SK-N-SH (cell line): ENCODE measurements around the gene KNCN. TPM values are rescaled to one million over a fixed set of nuclear protein-coding genes. Genes with fewer than 3 reads are reported as not detected.

Experiments used
- CTCF ChIA-PET: fragments of 300-600, 350-600 bp; formaldehyde crosslinking; extraction: SDS; loops from one replicate; lab custom pipeline; 2021; lab: Yijun Ruan, JAX
- POLR2A ChIA-PET: fragments of 350-600 bp; sonication (Branson Sonifier 250); formaldehyde crosslinking; extraction: SDS; loops from one replicate; lab custom pipeline; 2020; ENCODE audit warnings: antibody characterized with exemption, inconsistent platforms; lab: Yijun Ruan, JAX
- DNase-seq: peaks from one replicate; pipeline ENCODE4 v3.0.0; 2012
- H2AFZ ChIP-seq: fragments of 200-600 bp; sonication (generic); 2 replicates; pipeline ENCODE4 v1.8.1; 2016; ENCODE audit warnings: antibody characterized with exemption, mild to moderate bottlenecking, low read depth
- H3F3A ChIP-seq: fragments of 200-600 bp; sonication (generic); replicated peaks from 2 replicates; pipeline ENCODE3; 2016; ENCODE audit warnings: antibody characterized with exemption, mild to moderate bottlenecking; ENCODE audit not compliant: insufficient read depth
- H3K27ac ChIP-seq, 2 experiments: fragments of 200-500 bp in 1 of 2; fragments of 200-600 bp in 1 of 2; sonication (Bioruptor generic) in 1 of 2; sonication (generic), shearing (Covaris generic) in 1 of 2; 2 replicates each; pipeline versions ENCODE4 v1.5.1 to v1.6.1; 2014 to 2016; ENCODE audit warnings: low read depth in 2 of 2, inconsistent platforms in 1 of 2, low read length in 1 of 2, mild to moderate bottlenecking in 1 of 2, mixed read lengths in 1 of 2
- H3K27me3 ChIP-seq: fragments of 200-600 bp; sonication (generic), shearing (Covaris generic); 2 replicates; pipeline ENCODE4 v1.6.1; 2016; ENCODE audit warnings: mixed run types; ENCODE audit not compliant: insufficient read depth
- H3K36me3 ChIP-seq, 2 experiments: fragments of 200-500 bp in 1 of 2; fragments of 200-600 bp in 1 of 2; sonication (Bioruptor generic) in 1 of 2; sonication (generic) in 1 of 2; replicated peaks in 1 of 2; 2 replicates each; pipeline versions ENCODE3 to v1.5.1; 2014 to 2016; ENCODE audit warnings: low read length in 1 of 2, mild to moderate bottlenecking in 1 of 2; ENCODE audit not compliant: insufficient read depth in 2 of 2, control insufficient read depth in 1 of 2
- H3K4me1 ChIP-seq, 2 experiments: fragments of 200-500 bp in 1 of 2; fragments of 200-600 bp in 1 of 2; sonication (Bioruptor generic) in 1 of 2; sonication (generic), shearing (Covaris generic) in 1 of 2; 2 replicates each; pipeline versions ENCODE4 v1.5.1 to v1.6.1; 2014 to 2016; ENCODE audit warnings: low read depth in 1 of 2, low read length in 1 of 2, mixed run types in 1 of 2; ENCODE audit not compliant: insufficient read depth in 2 of 2, control insufficient read depth in 1 of 2
- H3K4me2 ChIP-seq: fragments of 200-600 bp; sonication (generic), shearing (Covaris generic); 2 replicates; pipeline ENCODE4 v1.6.1; 2017; ENCODE audit warnings: mixed run types
- H3K4me3 ChIP-seq, 2 experiments: fragments of 200-500 bp in 1 of 2; fragments of 200-600 bp in 1 of 2; sonication (Bioruptor generic) in 1 of 2; sonication (generic), shearing (Covaris generic) in 1 of 2; 2 replicates each; pipeline versions ENCODE4 v1.5.1 to v1.8.1; 2014 to 2016; ENCODE audit warnings: low read depth in 2 of 2, inconsistent platforms in 1 of 2, low read length in 1 of 2, mild to moderate bottlenecking in 1 of 2, mixed read lengths in 1 of 2, moderate library complexity in 1 of 2
- H3K79me2 ChIP-seq: fragments of 200-600 bp; sonication (generic); 2 replicates; pipeline ENCODE4 v1.8.1; 2017; ENCODE audit warnings: mild to moderate bottlenecking; ENCODE audit not compliant: insufficient read depth
- H3K9ac ChIP-seq: fragments of 200-600 bp; sonication (generic); 2 replicates; pipeline ENCODE4 v1.6.1; 2017; ENCODE audit warnings: mixed run types
- H3K9me2 ChIP-seq: fragments of 200-600 bp; sonication (generic); 2 replicates; pipeline ENCODE4 v1.6.1; 2017; ENCODE audit warnings: mixed run types
- H3K9me3 ChIP-seq: fragments of 200-600 bp; sonication (generic); 2 replicates; pipeline ENCODE4 v1.6.1; 2017; ENCODE audit warnings: mixed run types, mild to moderate bottlenecking, moderate library complexity
- H4K20me1 ChIP-seq: fragments of 200-600 bp; sonication (generic); 2 replicates; pipeline ENCODE4 v1.6.1; 2017; ENCODE audit warnings: mild to moderate bottlenecking, mixed run types; ENCODE audit not compliant: insufficient read depth
- EZH2phosphoT487 ChIP-seq: fragments of 200-600 bp; sonication (generic); IDR thresholded peaks from 2 replicates; pipeline ENCODE4 v1.6.1; 2017; ENCODE audit warnings: low read depth, mixed run types, mild to moderate bottlenecking, antibody characterized with exemption, moderate library complexity, borderline replicate concordance
- FOXM1 ChIP-seq: IDR thresholded peaks from 2 replicates; pipeline ENCODE4 v1.4.0; 2012; ENCODE audit warnings: low read depth, mild to moderate bottlenecking
- GABPA ChIP-seq: IDR thresholded peaks from 2 replicates; pipeline ENCODE4 v1.4.0; 2012; ENCODE audit warnings: low read depth, mild to moderate bottlenecking
- GATA2 ChIP-seq: sonication (generic); formaldehyde crosslinking; IDR thresholded peaks from 2 replicates; pipeline ENCODE4 v1.5.0; 2020; ENCODE audit warnings: mild to moderate bottlenecking, missing genetic modification reagents
- JUND ChIP-seq: IDR thresholded peaks from 2 replicates; pipeline ENCODE4 v1.4.0; 2012
- MEF2A ChIP-seq: IDR thresholded peaks from 2 replicates; pipeline ENCODE4 v1.4.0; 2012; ENCODE audit warnings: low read depth, borderline replicate concordance
- MXI1 ChIP-seq: IDR thresholded peaks from 2 replicates; pipeline ENCODE4 v1.6.1; 2012; ENCODE audit warnings: mild to moderate bottlenecking, low read depth, low read length, improper control_type of control experiment
- POLR2AphosphoS5 ChIP-seq: IDR thresholded peaks from 2 replicates; pipeline ENCODE4 v1.6.1; 2012; ENCODE audit warnings: low read depth, low read length
- RAD21 ChIP-seq: IDR thresholded peaks from 2 replicates; pipeline ENCODE4 v1.6.1; 2012; ENCODE audit warnings: mild to moderate bottlenecking, low read length
- TEAD4 ChIP-seq: IDR thresholded peaks from 2 replicates; pipeline ENCODE4 v1.4.0; 2012; ENCODE audit warnings: mild to moderate bottlenecking, borderline replicate concordance; ENCODE audit not compliant: insufficient read depth
- WGBS: methylation state at CpG from one replicate; pipeline ENCODE4 v1.1.6; 2017; ENCODE audit warnings: low lambda C conversion rate; 5-methylcytosine and 5-hydroxymethylcytosine counted together
- polyA plus RNA-seq, 3 experiments: library from polyadenylated mRNA; depleted of rRNA; stranded (reverse); fragments of >200 nt; gene quantifications; 2 replicates each; pipeline ENCODE4 v1.2.3, GENCODE V29; 2012
- TF ChIP-seq, protein P1 (sequence below): IDR thresholded peaks from 2 replicates; pipeline ENCODE4 v1.4.0; 2012; ENCODE audit warnings: low read depth
- TF ChIP-seq, protein P2 (sequence below): IDR thresholded peaks from 2 replicates; pipeline ENCODE4 v1.6.1; 2012; ENCODE audit warnings: mild to moderate bottlenecking, low read depth, low read length, moderate library complexity
- TF ChIP-seq, protein P3 (sequence below): fragments of 150-350 bp; IDR thresholded peaks from 2 replicates; pipeline ENCODE4 v1.6.1; 2017; ENCODE audit warnings: antibody characterized with exemption, low read length, low read depth, borderline replicate concordance

KNCN gene
- polyA plus RNA-seq, 1 of the 3 experiments (the other 2 are of a cell fraction) = not detected

DNA sequence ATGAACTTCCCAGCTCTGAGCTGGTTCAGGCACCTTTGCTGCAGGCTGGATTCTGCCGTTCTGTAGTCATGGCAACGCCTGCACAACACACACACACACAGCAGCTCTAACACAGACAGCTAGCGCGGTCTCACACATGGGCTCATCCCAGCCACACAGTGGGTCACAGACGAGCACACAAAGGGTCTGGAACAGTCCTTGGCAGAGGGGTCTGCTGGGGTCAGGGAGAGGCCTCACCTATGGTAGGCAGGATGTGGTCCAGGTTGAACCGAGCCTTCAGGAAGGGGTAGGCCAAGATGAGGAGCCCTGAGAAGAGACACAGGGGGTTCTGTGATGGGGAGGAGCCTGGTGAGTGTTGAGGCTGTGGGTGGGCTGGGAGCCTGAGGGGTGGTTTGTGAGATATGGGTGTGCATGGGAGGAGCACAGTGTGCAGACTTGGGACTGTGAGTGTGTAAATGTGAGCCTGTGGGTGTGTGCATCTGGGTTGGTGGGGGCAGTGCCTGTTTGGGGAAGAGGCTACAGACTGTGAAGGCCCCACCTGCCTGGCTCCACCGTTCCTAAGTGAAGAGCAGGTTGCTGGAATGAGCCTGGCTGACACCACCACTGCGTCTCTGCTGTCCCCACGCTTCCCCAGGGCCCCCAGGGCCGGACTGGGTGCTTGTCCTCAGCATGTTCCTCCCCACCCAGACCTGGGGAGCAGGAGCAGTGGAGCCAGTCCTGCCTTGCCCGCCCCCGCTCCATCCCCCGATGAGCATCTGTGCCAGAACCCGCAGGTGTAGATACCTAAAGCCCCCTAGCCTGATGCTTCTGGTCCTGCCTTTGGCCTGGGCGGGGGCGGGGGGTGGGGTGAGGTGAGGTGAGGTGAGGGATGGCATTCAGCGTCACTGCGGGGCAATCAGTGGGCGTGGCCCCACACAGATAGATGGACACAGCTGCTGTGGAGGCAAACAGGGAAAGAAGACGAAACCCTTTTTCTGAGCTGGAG, 1.5 kb downstream of the KNCN start:
- TF ChIP-seq JUND = no peak
- TF ChIP-seq, protein P1, sequence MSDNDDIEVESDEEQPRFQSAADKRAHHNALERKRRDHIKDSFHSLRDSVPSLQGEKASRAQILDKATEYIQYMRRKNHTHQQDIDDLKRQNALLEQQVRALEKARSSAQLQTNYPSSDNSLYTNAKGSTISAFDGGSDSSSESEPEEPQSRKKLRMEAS = no peak
- 0 out of 2 replicates have a peak, but pooled peaks have one; percentile 21 for TF ChIP-seq MXI1
- TF ChIP-seq FOXM1 = no peak
- TF ChIP-seq, protein P2, sequence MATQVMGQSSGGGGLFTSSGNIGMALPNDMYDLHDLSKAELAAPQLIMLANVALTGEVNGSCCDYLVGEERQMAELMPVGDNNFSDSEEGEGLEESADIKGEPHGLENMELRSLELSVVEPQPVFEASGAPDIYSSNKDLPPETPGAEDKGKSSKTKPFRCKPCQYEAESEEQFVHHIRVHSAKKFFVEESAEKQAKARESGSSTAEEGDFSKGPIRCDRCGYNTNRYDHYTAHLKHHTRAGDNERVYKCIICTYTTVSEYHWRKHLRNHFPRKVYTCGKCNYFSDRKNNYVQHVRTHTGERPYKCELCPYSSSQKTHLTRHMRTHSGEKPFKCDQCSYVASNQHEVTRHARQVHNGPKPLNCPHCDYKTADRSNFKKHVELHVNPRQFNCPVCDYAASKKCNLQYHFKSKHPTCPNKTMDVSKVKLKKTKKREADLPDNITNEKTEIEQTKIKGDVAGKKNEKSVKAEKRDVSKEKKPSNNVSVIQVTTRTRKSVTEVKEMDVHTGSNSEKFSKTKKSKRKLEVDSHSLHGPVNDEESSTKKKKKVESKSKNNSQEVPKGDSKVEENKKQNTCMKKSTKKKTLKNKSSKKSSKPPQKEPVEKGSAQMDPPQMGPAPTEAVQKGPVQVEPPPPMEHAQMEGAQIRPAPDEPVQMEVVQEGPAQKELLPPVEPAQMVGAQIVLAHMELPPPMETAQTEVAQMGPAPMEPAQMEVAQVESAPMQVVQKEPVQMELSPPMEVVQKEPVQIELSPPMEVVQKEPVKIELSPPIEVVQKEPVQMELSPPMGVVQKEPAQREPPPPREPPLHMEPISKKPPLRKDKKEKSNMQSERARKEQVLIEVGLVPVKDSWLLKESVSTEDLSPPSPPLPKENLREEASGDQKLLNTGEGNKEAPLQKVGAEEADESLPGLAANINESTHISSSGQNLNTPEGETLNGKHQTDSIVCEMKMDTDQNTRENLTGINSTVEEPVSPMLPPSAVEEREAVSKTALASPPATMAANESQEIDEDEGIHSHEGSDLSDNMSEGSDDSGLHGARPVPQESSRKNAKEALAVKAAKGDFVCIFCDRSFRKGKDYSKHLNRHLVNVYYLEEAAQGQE = no peak
- no peak for TF ChIP-seq GATA2 (CRISPR knock-in tag)
- TF ChIP-seq MEF2A = no peak
- H3K9me3 ChIP-seq = no peaks in the 10 kb centered on the region
- no peak overlapping the region for H3K4me2 ChIP-seq
- no peak overlapping the region for H3K27ac ChIP-seq
- H3K9me2 ChIP-seq = no peaks in the 10 kb centered on the region
- WGBS = 34% methylated on average over 7 of the region's 20 CpGs
- H3K79me2 ChIP-seq = no peaks in the 10 kb centered on the region
- H4K20me1 ChIP-seq = no peaks in the 10 kb centered on the region
- ChIA-PET CTCF (interaction anchor here (0.6 to 7.0 kb wide), 8 partner anchors 14 to 245 kb away, joined by 3 to 53 read pairs (median 6); a partner anchor contains a TSS), POLR2A (no interaction called here)
- H3K4me1 ChIP-seq = peaks cover 0 to 9% of the 10 kb centered on the region in 2 experiments; a peak in 1 of 4 replicates
- no peak overlapping the region for H2AFZ ChIP-seq
- peak; percentile 81 for DNase-seq
- H3F3A ChIP-seq = no peaks in the 10 kb centered on the region
- H3K4me3 ChIP-seq = no peak overlapping the region
- H3K27me3 ChIP-seq = peaks cover 2% of the 10 kb centered on the region; the same call in 1 of the 2 replicates
- no peaks in the 10 kb centered on the region for H3K36me3 ChIP-seq
- no peak overlapping the region for H3K9ac ChIP-seq

DNA sequence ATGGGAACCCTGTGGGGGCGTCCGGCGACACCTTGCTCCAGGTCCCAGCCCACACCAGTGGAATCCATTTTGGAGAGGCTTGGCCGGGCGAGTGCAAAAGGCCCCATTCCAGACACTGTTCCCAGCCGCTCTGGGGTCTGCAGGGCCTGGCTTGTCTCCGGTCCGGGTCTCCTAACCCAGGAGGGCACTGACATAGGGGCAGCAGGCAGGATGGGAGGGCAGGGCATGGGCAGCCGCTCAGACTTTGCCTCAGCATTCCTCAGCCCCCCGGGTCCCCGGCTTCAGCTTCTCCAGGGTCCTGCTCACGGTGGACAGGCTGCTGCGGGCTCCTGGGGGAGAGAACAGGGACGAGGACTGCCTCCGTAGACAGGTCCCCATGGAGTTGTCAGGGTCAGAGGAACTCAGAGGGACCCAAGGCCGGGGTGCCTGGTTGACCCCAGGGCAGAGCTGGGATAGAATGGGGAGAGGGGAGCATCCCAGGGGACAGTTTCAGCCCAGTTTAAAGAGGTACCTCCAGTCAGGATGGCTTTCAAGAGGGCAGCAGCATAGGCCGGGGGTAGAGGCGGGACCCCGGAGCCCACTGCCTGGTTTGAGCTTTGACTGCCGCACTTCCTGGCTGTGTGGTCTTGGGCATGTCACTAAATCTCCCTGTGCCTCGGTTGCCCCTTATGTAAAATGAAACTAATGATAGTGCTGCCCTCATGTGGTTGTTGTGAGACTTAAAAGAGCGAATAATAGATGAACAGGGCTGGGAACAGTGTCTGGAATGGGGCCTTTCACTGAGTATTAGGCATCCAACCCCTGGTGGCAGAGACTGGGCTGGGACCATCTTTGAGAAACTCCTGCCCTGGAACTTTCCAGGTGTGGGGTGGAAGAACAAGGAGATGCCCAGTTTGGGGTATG, 3.7 kb downstream of the KNCN start:
- peaks cover 18% of the 10 kb centered on the region; the same call in 1 of the 2 replicates for H3K27me3 ChIP-seq
- H4K20me1 ChIP-seq = no peaks in the 10 kb centered on the region
- ChIA-PET CTCF (interaction anchor here (0.6 to 7.0 kb wide), 33 partner anchors 8 to 178 kb away, joined by 3 to 53 read pairs (median 4); partner anchors contain the start of gene MKNK1), POLR2A (no interaction called here)
- no peaks in the 10 kb centered on the region for H3K9me2 ChIP-seq
- WGBS = 47% methylated on average over 9 of the region's 22 CpGs
- H3K4me3 ChIP-seq = no peak overlapping the region
- H3K36me3 ChIP-seq = no peaks in the 10 kb centered on the region
- peaks cover 0 to 9% of the 10 kb centered on the region in 2 experiments; a peak in 1 of 4 replicates for H3K4me1 ChIP-seq
- no peak overlapping the region for H3K4me2 ChIP-seq
- H3K27ac ChIP-seq = no peak overlapping the region
- no peaks in the 10 kb centered on the region for H3K79me2 ChIP-seq
- no peak overlapping the region for H3K9ac ChIP-seq
- no peaks in the 10 kb centered on the region for H3F3A ChIP-seq
- peak; percentile 64 for DNase-seq
- no peaks in the 10 kb centered on the region for H3K9me3 ChIP-seq
- no peak overlapping the region for H2AFZ ChIP-seq
- TF ChIP-seq TEAD4 (no peak), FOXM1 (no peak), GABPA (no peak), RAD21 (peak; percentile 61), POLR2AphosphoS5 (no peak), EZH2phosphoT487 (no peak), MEF2A (no peak)
- TF ChIP-seq, protein P3, sequence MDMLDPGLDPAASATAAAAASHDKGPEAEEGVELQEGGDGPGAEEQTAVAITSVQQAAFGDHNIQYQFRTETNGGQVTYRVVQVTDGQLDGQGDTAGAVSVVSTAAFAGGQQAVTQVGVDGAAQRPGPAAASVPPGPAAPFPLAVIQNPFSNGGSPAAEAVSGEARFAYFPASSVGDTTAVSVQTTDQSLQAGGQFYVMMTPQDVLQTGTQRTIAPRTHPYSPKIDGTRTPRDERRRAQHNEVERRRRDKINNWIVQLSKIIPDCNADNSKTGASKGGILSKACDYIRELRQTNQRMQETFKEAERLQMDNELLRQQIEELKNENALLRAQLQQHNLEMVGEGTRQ = no peak
- TF ChIP-seq, protein P2 = no peak
